Measurements from ENCODE around the gene OPTN. TPM values are rescaled to one million over a fixed set of nuclear protein-coding genes. Genes with fewer than 3 reads are reported as not detected.

Gene OPTN
- total RNA-seq, 1 experiment from 2014 or later: 13.5 TPM

- H3K27me3 ChIP-seq (replicated peaks; ENCODE audit: insufficient read depth, low read depth, low read length, poor library complexity): no peaks in the 10 kb centered on the region
- peak within 1 kb of the TSS; percentile 59 for H3K4me3 ChIP-seq (ENCODE audit: low read depth, low read length, poor library complexity, severe bottlenecking)
- intact Hi-C loops (cut with micrococcal nuclease; ENCODE audit: unreplicated experiment): loop anchor here (1.0 to 5.0 kb wide), 2 partner anchors 64 to 141 kb away; no protein-coding TSS in a partner anchor
- H3K36me3 ChIP-seq (ENCODE audit: insufficient read depth, low read length, poor library complexity, severe bottlenecking): peaks cover 24% of the 10 kb centered on the region
- peaks cover 5% of the 10 kb centered on the region for H3K4me1 ChIP-seq (ENCODE audit: insufficient read depth, low read length, poor library complexity, severe bottlenecking)
- H3K27ac ChIP-seq (ENCODE audit: low read depth, low read length, poor library complexity, severe bottlenecking): peak within 1 kb of the TSS; percentile 81
- POLR2A ChIA-PET (ENCODE audit: low non-redundant PET): no interaction called here
- H3K9me3 ChIP-seq (ENCODE audit: low read depth, low read length, poor library complexity, severe bottlenecking): no peaks in the 10 kb centered on the region
- CTCF ChIA-PET: interaction anchor here (1.8 kb wide), 1 partner anchor 141 kb away, joined by 11 read pairs; no protein-coding TSS in a partner anchor
- no peak for TF ChIP-seq EZH2 (IDR thresholded peaks at IDR 0.05; ENCODE audit: borderline replicate concordance, low read depth, low read length, poor library complexity, severe bottlenecking)
- TF ChIP-seq CTCF (conservative IDR thresholded peaks at IDR 0.05; ENCODE audit: low read depth, low read length): peak; percentile 92
- peak; percentile 100 for DNase-seq (ENCODE audit: low spot score)
- no TSS peak for BruUV-seq (replicated peaks)
These were observed 61.2 kb downstream of the OPTN start, which contains the start of gene MCM10 for GRCh38 chr10:13160934-13161856. Gene MCM10 (plus strand): TSS chr10:13161558. CDS start chr10:13164203, 2,645 bp downstream.

- H3K4me3 ChIP-seq (ENCODE audit: low read depth, low read length, poor library complexity, severe bottlenecking): peak overlapping the region; percentile 59
- H3K4me1 ChIP-seq (ENCODE audit: insufficient read depth, low read length, poor library complexity, severe bottlenecking): peaks cover 5% of the 10 kb centered on the region
- ChIA-PET CTCF (interaction anchor here (1.8 kb wide), 1 partner anchor 140 kb away, joined by 11 read pairs; no protein-coding TSS in a partner anchor), POLR2A (ENCODE audit: low non-redundant PET) (no interaction called here)
- peaks cover 24% of the 10 kb centered on the region for H3K36me3 ChIP-seq (ENCODE audit: insufficient read depth, low read length, poor library complexity, severe bottlenecking)
- TF ChIP-seq EZH2 (IDR thresholded peaks at IDR 0.05; ENCODE audit: borderline replicate concordance, low read depth, low read length, poor library complexity, severe bottlenecking): no peak
- no peak for TF ChIP-seq CTCF (conservative IDR thresholded peaks at IDR 0.05; ENCODE audit: low read depth, low read length)
- peak; percentile 22 for DNase-seq (ENCODE audit: low spot score)
- peak overlapping the region; percentile 81 for H3K27ac ChIP-seq (ENCODE audit: low read depth, low read length, poor library complexity, severe bottlenecking)
- TSS peak; percentile 57 for BruUV-seq (replicated peaks)
- H3K9me3 ChIP-seq (ENCODE audit: low read depth, low read length, poor library complexity, severe bottlenecking): no peaks in the 10 kb centered on the region
- intact Hi-C loops (cut with micrococcal nuclease; ENCODE audit: unreplicated experiment): loop anchor here (1.0 to 5.0 kb wide), 2 partner anchors 65 to 140 kb away; no protein-coding TSS in a partner anchor
- no peaks in the 10 kb centered on the region for H3K27me3 ChIP-seq (replicated peaks; ENCODE audit: insufficient read depth, low read depth, low read length, poor library complexity)
These were observed 61.9 kb downstream of the OPTN start for GRCh38 chr10:13161857-13162271.

- no peak overlapping the region for H3K27ac ChIP-seq (ENCODE audit: low read depth, low read length, poor library complexity, severe bottlenecking)
- H3K9me3 ChIP-seq (ENCODE audit: low read depth, low read length, poor library complexity, severe bottlenecking): no peaks in the 10 kb centered on the region
- POLR2A ChIA-PET (ENCODE audit: low non-redundant PET): no interaction called here
- CTCF ChIA-PET: no interaction called here
- no peak for TF ChIP-seq EZH2 (IDR thresholded peaks at IDR 0.05; ENCODE audit: borderline replicate concordance, low read depth, low read length, poor library complexity, severe bottlenecking)
- no peak for TF ChIP-seq CTCF (conservative IDR thresholded peaks at IDR 0.05; ENCODE audit: low read depth, low read length)
- BruUV-seq (replicated peaks): no TSS peak
- peaks cover 24% of the 10 kb centered on the region for H3K36me3 ChIP-seq (ENCODE audit: insufficient read depth, low read length, poor library complexity, severe bottlenecking)
- H3K4me1 ChIP-seq (ENCODE audit: insufficient read depth, low read length, poor library complexity, severe bottlenecking): peaks cover 5% of the 10 kb centered on the region
- H3K4me3 ChIP-seq (ENCODE audit: low read depth, low read length, poor library complexity, severe bottlenecking): no peak overlapping the region
- DNase-seq (ENCODE audit: low spot score): no peak
- intact Hi-C loops (cut with micrococcal nuclease; ENCODE audit: unreplicated experiment): loop anchor here (5.0 kb wide), 1 partner anchor 67 kb away; no protein-coding TSS in a partner anchor
- H3K27me3 ChIP-seq (replicated peaks; ENCODE audit: insufficient read depth, low read depth, low read length, poor library complexity): no peaks in the 10 kb centered on the region
These were observed 63.9 kb downstream of the OPTN start for GRCh38 chr10:13163859-13164258.

Measured in A673 (cell line).